ENCODE measurements around the gene PLEKHH3.

PLEKHH3 gene

DNA sequence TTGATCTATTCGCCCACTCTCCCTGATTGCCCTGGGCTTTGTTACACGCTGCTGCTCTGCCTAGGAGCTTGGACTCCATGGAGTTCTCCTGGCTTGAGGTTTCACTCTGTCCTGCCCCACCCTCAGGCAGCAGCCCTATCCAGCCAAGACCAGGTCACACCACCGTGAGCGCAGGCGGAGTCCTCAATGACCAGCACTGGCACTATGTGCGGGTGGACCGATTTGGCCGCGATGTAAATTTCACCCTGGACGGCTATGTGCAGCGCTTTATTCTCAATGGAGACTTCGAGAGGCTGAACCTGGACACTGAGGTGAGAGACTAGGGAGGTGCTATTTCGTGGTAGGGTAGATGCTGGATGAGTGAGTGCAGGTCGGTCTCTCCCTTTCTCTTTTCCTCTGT, 9.0 kb upstream of the PLEKHH3 start:
- TF ChIP-seq POLR2A (IDR thresholded peaks at IDR 0.05; ENCODE audit: low read depth, low read length): no peak
- no peak for TF ChIP-seq TAF1 (IDR thresholded peaks at IDR 0.05; ENCODE audit: borderline replicate concordance, low read depth, low read length)
- no peak for TF ChIP-seq POLR2AphosphoS5 (IDR thresholded peaks at IDR 0.05; ENCODE audit: low read depth, low read length)
- FAIRE-seq: peak; percentile 17
- no peak for DNase-seq (ENCODE audit: insufficient read length)

- TF ChIP-seq POLR2A (IDR thresholded peaks at IDR 0.05; ENCODE audit: low read depth, low read length) (no peak), TAF1 (IDR thresholded peaks at IDR 0.05; ENCODE audit: borderline replicate concordance, low read depth, low read length) (no peak), POLR2AphosphoS5 (IDR thresholded peaks at IDR 0.05; ENCODE audit: low read depth, low read length) (no peak)
- DNase-seq (ENCODE audit: insufficient read length) (no peak), FAIRE-seq (no peak)
Observed at GRCh38 chr17:42684929-42685556, 8.2 kb upstream of the PLEKHH3 start.

GRCh38 chr17:42683407-42684034, 6.7 kb upstream of the PLEKHH3 start:
- FAIRE-seq (no peak), DNase-seq (ENCODE audit: insufficient read length) (no peak)
- TF ChIP-seq TAF1 (IDR thresholded peaks at IDR 0.05; ENCODE audit: borderline replicate concordance, low read depth, low read length) (no peak), POLR2A (IDR thresholded peaks at IDR 0.05; ENCODE audit: low read depth, low read length) (no peak), POLR2AphosphoS5 (IDR thresholded peaks at IDR 0.05; ENCODE audit: low read depth, low read length) (no peak)

DNA sequence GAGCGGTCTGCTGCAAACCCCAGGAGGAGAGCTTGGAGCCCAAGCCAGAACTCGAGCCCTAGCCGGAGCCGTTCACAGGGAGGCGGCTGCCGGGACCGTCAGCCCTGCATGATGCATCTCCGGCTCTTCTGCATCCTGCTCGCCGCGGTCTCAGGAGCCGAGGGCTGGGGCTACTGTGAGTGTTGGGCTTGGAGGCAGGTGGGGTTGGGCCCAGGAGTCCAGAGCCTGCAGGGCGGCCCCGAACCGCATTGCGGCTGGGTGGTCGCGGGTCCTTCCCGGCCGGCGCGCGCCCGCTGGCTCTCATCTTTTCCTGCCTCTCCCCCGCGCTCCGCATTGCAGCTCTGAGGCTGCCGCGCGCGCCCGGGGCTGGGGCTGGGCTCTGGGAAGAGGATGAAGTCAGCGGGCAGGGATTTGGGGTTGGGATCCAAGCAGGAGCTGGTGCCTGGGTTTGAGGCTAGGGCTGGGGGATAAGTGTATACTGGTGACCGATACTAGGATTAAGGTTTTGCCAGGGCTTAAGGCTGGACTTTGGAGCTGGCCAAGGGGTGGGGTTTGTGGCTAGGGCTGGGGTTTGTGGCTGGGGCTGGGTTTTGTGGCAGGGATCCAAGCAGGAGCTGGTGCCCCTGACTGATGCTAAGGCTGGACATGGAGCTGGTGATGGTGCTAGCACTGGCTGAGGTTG, 6.1 kb upstream of the PLEKHH3 start:
- FAIRE-seq (peak; percentile 70), DNase-seq (ENCODE audit: insufficient read length) (peak; percentile 67)
- no peak for TF ChIP-seq POLR2A (IDR thresholded peaks at IDR 0.05; ENCODE audit: low read depth, low read length)
- TF ChIP-seq TAF1 (IDR thresholded peaks at IDR 0.05; ENCODE audit: borderline replicate concordance, low read depth, low read length): no peak
- no peak for TF ChIP-seq POLR2AphosphoS5 (IDR thresholded peaks at IDR 0.05; ENCODE audit: low read depth, low read length)

GRCh38 chr17:42681976-42682721, 5.4 kb upstream of the PLEKHH3 start, which contains the start of gene CNTNAP1:
Gene CNTNAP1, plus strand, starts transcription at chr17:42682531. Its CDS starts 299 bp downstream, at chr17:42682830.
- peak; percentile 51 for FAIRE-seq
- DNase-seq (ENCODE audit: insufficient read length): peak; percentile 78
- TF ChIP-seq TAF1 (IDR thresholded peaks at IDR 0.05; ENCODE audit: borderline replicate concordance, low read depth, low read length) (0 out of 2 replicates have a peak, but pooled peaks have one; percentile 7), POLR2A (IDR thresholded peaks at IDR 0.05; ENCODE audit: low read depth, low read length) (peak; percentile 41; the same call in 1 of the 2 replicates), POLR2AphosphoS5 (IDR thresholded peaks at IDR 0.05; ENCODE audit: low read depth, low read length) (no peak)

- FAIRE-seq: no peak
- TF ChIP-seq POLR2AphosphoS5 (IDR thresholded peaks at IDR 0.05; ENCODE audit: low read depth, low read length): no peak
- TF ChIP-seq TAF1 (IDR thresholded peaks at IDR 0.05; ENCODE audit: borderline replicate concordance, low read depth, low read length): no peak
- no peak for TF ChIP-seq POLR2A (IDR thresholded peaks at IDR 0.05; ENCODE audit: low read depth, low read length)
- DNase-seq (ENCODE audit: insufficient read length): no peak
Observed at GRCh38 chr17:42680331-42680808, 3.6 kb upstream of the PLEKHH3 start.

GRCh38 chr17:42679492-42680330, 2.9 kb upstream of the PLEKHH3 start:
- peak; percentile 89 for FAIRE-seq
- DNase-seq (ENCODE audit: insufficient read length): peak; percentile 66
- peak; percentile 27; the same call in 1 of the 2 replicates for TF ChIP-seq POLR2AphosphoS5 (IDR thresholded peaks at IDR 0.05; ENCODE audit: low read depth, low read length)
- 0 out of 2 replicates have a peak, but pooled peaks have one; percentile 17 for TF ChIP-seq TAF1 (IDR thresholded peaks at IDR 0.05; ENCODE audit: borderline replicate concordance, low read depth, low read length)
- TF ChIP-seq POLR2A (IDR thresholded peaks at IDR 0.05; ENCODE audit: low read depth, low read length): peak; percentile 52; the same call in 1 of the 2 replicates

DNA sequence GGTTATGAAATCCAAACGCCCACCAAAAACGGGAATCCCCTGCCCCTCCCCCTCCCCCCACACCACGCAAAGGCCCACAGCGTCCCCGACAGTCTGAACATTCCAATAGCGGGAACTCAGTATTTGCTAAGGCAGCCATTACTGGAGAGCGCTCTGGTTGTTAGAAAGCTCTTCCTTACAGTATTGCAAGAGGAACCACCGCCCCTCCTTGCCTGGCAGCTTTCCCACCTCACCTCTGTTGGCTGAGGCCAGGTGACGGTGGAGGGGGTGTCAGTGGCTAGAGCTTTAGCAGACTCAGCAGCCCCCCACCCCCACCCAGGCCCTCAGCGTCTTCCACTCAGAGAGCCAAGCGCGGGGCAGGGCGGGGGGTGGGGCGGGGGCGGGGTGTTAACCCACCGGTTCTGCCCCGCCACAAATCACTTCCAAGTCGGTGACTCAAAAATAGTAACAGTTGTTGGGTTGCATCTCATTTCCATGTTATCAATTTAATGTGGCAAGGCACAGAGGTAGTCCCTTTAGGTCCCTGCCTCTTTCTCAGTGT, 2.2 kb upstream of the PLEKHH3 start:
- FAIRE-seq (peak; percentile 73), DNase-seq (ENCODE audit: insufficient read length) (no peak)
- TF ChIP-seq POLR2A (IDR thresholded peaks at IDR 0.05; ENCODE audit: low read depth, low read length) (no peak), POLR2AphosphoS5 (IDR thresholded peaks at IDR 0.05; ENCODE audit: low read depth, low read length) (no peak), TAF1 (IDR thresholded peaks at IDR 0.05; ENCODE audit: borderline replicate concordance, low read depth, low read length) (no peak)

- DNase-seq (ENCODE audit: insufficient read length): peak; percentile 80
- no peak for TF ChIP-seq TAF1 (IDR thresholded peaks at IDR 0.05; ENCODE audit: borderline replicate concordance, low read depth, low read length)
- peak; percentile 48; the same call in 1 of the 2 replicates for TF ChIP-seq POLR2A (IDR thresholded peaks at IDR 0.05; ENCODE audit: low read depth, low read length)
- TF ChIP-seq POLR2AphosphoS5 (IDR thresholded peaks at IDR 0.05; ENCODE audit: low read depth, low read length): peak; percentile 15; the same call in 1 of the 2 replicates
- FAIRE-seq: peak; percentile 94
Observed at GRCh38 chr17:42677921-42678781, 1.4 kb upstream of the PLEKHH3 start.
